GM12878 (cell line): Measurements from ENCODE around the gene GPR89B. TPM values are rescaled to one million over a fixed set of nuclear protein-coding genes. Genes with fewer than 3 reads are reported as not detected.

Experiments
- ATAC-seq: fragments of 200-7000 bp; cut with Tn5 transposase; 3 replicates; pipeline ENCODE4 v1.9.1; 2020; ENCODE audit warnings: mild to moderate bottlenecking, moderate library complexity
- BruUV-seq: library from RNA; stranded (reverse); fragments of 400-500 nt; replicated peaks from 2 replicates; lab custom pipeline; 2021; lab: Mats Ljungman, UMichigan
- CTCF ChIA-PET: fragments of 300-600 bp; sonication (Branson Sonifier 250); formaldehyde crosslinking; extraction: SDS; loops from one replicate; lab custom pipeline; 2021; ENCODE audit warnings: inconsistent platforms; lab: Yijun Ruan, JAX
- POLR2A ChIA-PET: fragments of 350-600 bp; formaldehyde crosslinking; extraction: SDS; loops from one replicate; lab custom pipeline; 2021; ENCODE audit warnings: inconsistent platforms; lab: Charles Lee
- RAD21 ChIA-PET: fragments of 300-600 bp; sonication (Branson Sonifier 250); formaldehyde crosslinking; loops from one replicate; lab custom pipeline; 2023; ENCODE audit warnings: antibody characterized with exemption; ENCODE audit not compliant: unreplicated experiment; lab: Charles Lee
- SMC1A ChIA-PET: fragments of 300-600 bp; sonication (Branson Sonifier 250); formaldehyde crosslinking; loops from one replicate; lab custom pipeline; 2023; ENCODE audit not compliant: unreplicated experiment, uncharacterized antibody; lab: Charles Lee
- DNase-seq: peaks from one replicate; pipeline ENCODE4 v3.0.0-alpha.2; 2011; ENCODE audit warnings: low read depth, low spot score
- FAIRE-seq: peaks from 3 replicates; lab custom pipeline; 2011; peaks lifted over from hg19 to GRCh38; lab: Jason Lieb, UNC
- H2AFZ ChIP-seq: 2 replicates; pipeline ENCODE4 v1.6.0; 2011; ENCODE audit warnings: low read depth, low read length, control low read depth; ENCODE audit not compliant: control insufficient read depth
- H3K27ac ChIP-seq: 2 replicates; pipeline ENCODE4 v1.5.1; 2011; ENCODE audit warnings: control low read depth; ENCODE audit not compliant: control insufficient read depth, insufficient read depth
- H3K27me3 ChIP-seq, 2 experiments: replicated peaks in 1 of 2; 2 replicates each; pipeline versions ENCODE4 v1.6.0 to v1.6.1; 2011; ENCODE audit warnings: low read length in 1 of 2; ENCODE audit not compliant: control insufficient read depth in 2 of 2, insufficient read depth in 2 of 2
- H3K36me3 ChIP-seq, 2 experiments: 2 replicates each; pipeline ENCODE4 v1.5.1; 2011; ENCODE audit warnings: low read length in 1 of 2; ENCODE audit not compliant: control insufficient read depth in 2 of 2, insufficient read depth in 2 of 2
- H3K4me1 ChIP-seq: 2 replicates; pipeline ENCODE4 v1.6.1; 2011; ENCODE audit warnings: mild to moderate bottlenecking, low read length, moderate library complexity, mixed read lengths; ENCODE audit not compliant: control insufficient read depth, insufficient read depth
- H3K4me2 ChIP-seq: 2 replicates; pipeline ENCODE4 v1.6.0; 2011; ENCODE audit warnings: control low read depth; ENCODE audit not compliant: control insufficient read depth, insufficient read depth
- H3K4me3 ChIP-seq: fragments of 200-600 bp; sonication (generic); 2 replicates; pipeline ENCODE4 v1.5.1; 2016
- H3K79me2 ChIP-seq: 2 replicates; pipeline ENCODE4 v1.6.0; 2011; ENCODE audit warnings: low read length; ENCODE audit not compliant: control insufficient read depth, insufficient read depth
- H3K9ac ChIP-seq: 2 replicates; pipeline ENCODE4 v1.8.0; 2011; ENCODE audit warnings: low read length, control low read depth, mixed read lengths; ENCODE audit not compliant: control insufficient read depth, insufficient read depth
- H3K9me3 ChIP-seq: replicated peaks from 3 replicates; pipeline ENCODE4 v1.5.1; 2011; ENCODE audit warnings: mild to moderate bottlenecking, low read length; ENCODE audit not compliant: control insufficient read depth, insufficient read depth
- H4K20me1 ChIP-seq: 2 replicates; pipeline ENCODE4 v1.6.0; 2011; ENCODE audit not compliant: control insufficient read depth, insufficient read depth
- ASH2L ChIP-seq: fragments of 300-600, 200-600 bp; sonication (generic); IDR thresholded peaks from 2 replicates; pipeline ENCODE4 v1.6.1; 2017; ENCODE audit warnings: low read depth, mild to moderate bottlenecking, borderline replicate concordance
- NKRF ChIP-seq: fragments of 450-650 bp; conservative IDR thresholded peaks from 2 replicates; pipeline ENCODE4 v1.6.1; 2017; ENCODE audit warnings: mild to moderate bottlenecking, moderate library complexity
- TCF12 ChIP-seq: IDR thresholded peaks from 2 replicates; pipeline ENCODE4 v1.6.1; 2011; ENCODE audit warnings: low read depth, mild to moderate bottlenecking, low read length
- TCF3 ChIP-seq: IDR thresholded peaks from 2 replicates; pipeline ENCODE4 v1.6.1; 2012; ENCODE audit warnings: low read depth, mild to moderate bottlenecking, low read length, borderline replicate concordance; ENCODE audit not compliant: insufficient read depth
- WGBS: methylation state at CpG from one replicate; pipeline ENCODE4 v1.1.6; 2016; ENCODE audit warnings: low lambda C conversion rate; ENCODE audit not compliant: insufficient replicate concordance, insufficient coverage; ENCODE audit errors: missing lambda C conversion rate; 5-methylcytosine and 5-hydroxymethylcytosine counted together
- in situ Hi-C: fragments of 300-500 bp; cut with MboI; formaldehyde crosslinking; loops from 9 replicates; pipeline ENCODE4 v1.14.3; 2018; ENCODE audit warnings: mixed read lengths
- intact Hi-C: fragments of 100-400 bp; cut with micrococcal nuclease; formaldehyde crosslinking; loops from one replicate; pipeline ENCODE4 v1.14.2; 2022; ENCODE audit not compliant: unreplicated experiment
- polyA plus RNA-seq, 11 experiments: library from polyadenylated mRNA; depleted of rRNA in 4 of 11; unstranded in 6 of 11; stranded (reverse) in 5 of 11; fragments of >200 nt; fragmentation: Nextera tagmentation in 4 of 11; fragmentation: Illumina TruSeq in 1 of 11; extraction: Ambion mirVana in 4 of 11; extraction: Trizol in 1 of 11; gene quantifications; 1 replicate in 1 of 11; 2 replicates in 10 of 11; pipeline versions ENCODE4 v1.2.1 to v1.2.3, GENCODE V29; 2011 to 2016; ENCODE audit warnings: inconsistent platforms in 2 of 11, missing spikeins in 2 of 11, low read depth in 1 of 11
- total RNA-seq, 4 experiments: library from RNA; depleted of rRNA in 3 of 4; stranded (reverse); fragments of >200 nt in 3 of 4; fragmentation: Illumina TruSeq in 1 of 4; extraction: Trizol in 1 of 4; gene quantifications; 2 replicates each; pipeline versions ENCODE4 v1.2.1 to v1.2.3, GENCODE V29; 2013 to 2021

Gene GPR89B
- total and polyA plus RNA-seq, 10 of the 15 experiments (the other 5 are each of a cell fraction or from before 2014, with no cell fraction given): 7.5 to 28.9 (median 16.6) TPM

DNA sequence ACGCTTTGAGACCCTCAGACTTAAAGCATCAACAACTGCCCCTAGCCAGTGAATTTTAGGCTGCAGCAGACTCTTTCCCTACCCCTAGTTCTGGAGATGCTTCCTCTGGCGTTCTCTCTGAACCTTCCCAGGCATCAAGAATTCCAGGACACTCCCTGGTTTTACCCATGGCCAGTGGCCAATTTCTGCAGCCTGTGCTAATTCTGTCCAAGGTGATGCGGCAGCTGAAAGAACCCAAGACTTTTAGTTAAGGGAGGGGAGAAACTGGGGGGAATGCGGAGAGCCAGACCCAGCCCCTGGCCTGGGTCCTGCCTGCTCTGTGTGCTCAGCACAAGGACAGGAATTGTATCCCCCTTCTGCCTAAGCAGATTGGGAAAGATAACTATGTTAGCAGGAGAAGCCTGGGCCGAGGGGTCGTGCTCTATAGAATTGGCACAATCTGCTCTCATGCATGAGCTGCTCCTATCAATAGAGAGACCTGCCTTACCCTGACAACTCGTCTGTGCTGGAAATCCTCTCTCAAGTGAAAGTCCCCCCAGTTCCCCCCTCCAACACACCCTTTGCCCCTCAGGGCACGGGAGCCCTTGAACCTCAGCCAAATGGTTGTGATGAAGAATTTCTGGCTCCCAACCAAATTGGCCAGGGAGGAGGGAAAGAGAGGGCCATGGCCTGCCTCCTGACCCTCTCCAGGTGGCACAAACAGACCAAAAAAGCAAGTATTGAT is 31.0 kb upstream of the GPR89B start:
- WGBS: 27% methylated on average over 8 of the region's 8 CpGs
- H3K27me3 ChIP-seq: no peaks in the 10 kb centered on the region
- no peak overlapping the region for H3K4me3 ChIP-seq
- no peaks in the 10 kb centered on the region for H3K36me3 ChIP-seq
- no peak overlapping the region for H3K9ac ChIP-seq
- no peaks in the 10 kb centered on the region for H3K79me2 ChIP-seq
- H3K27ac ChIP-seq: no peak overlapping the region
- in situ Hi-C loops: no loop called here
- no peak overlapping the region for H3K4me2 ChIP-seq
- ChIA-PET SMC1A (no interaction called here), RAD21 (no interaction called here), POLR2A (no interaction called here), CTCF (no interaction called here)
- DNase-seq (no peak), FAIRE-seq (no peak), ATAC-seq (no peak)
- no peak for TF ChIP-seq NKRF
- no peak for TF ChIP-seq TCF12
- no peak for TF ChIP-seq TCF3
- TF ChIP-seq ASH2L: no peak
- no TSS peak for BruUV-seq
- H2AFZ ChIP-seq: no peak overlapping the region
- no peaks in the 10 kb centered on the region for H3K9me3 ChIP-seq
- H4K20me1 ChIP-seq: no peaks in the 10 kb centered on the region
- no peaks in the 10 kb centered on the region for H3K4me1 ChIP-seq
- intact Hi-C loops: loop anchor here (10.0 kb wide), 1 partner anchor 172 kb away; no protein-coding TSS in a partner anchor
